Uterus (tissue), 2 donors: ENCODE measurements around the gene DCBLD1.

ENCODE experiments used
- POLR2A ChIP-seq, 2 donors: fragments of 450-650 bp; IDR thresholded peaks; one replicate each; pipeline ENCODE4 v1.6.1; 2016; ENCODE audit warnings: antibody characterized with exemption in 2 of 2, mild to moderate bottlenecking in 1 of 2, moderate library complexity in 1 of 2
- TF ChIP-seq, protein P1 (sequence below), 4 experiments: fragments of 200-600 bp in 2 of 4; fragments of 450-650 bp in 2 of 4; sonication (generic) in 2 of 4; IDR thresholded peaks; one replicate each; pipeline ENCODE4 v1.5.1; 2016 to 2019; ENCODE audit warnings: antibody characterized with exemption in 4 of 4, mild to moderate bottlenecking in 2 of 4, moderate library complexity in 1 of 4

- TF ChIP-seq POLR2A (IDR thresholded peaks at IDR 0.05), result no peak
- TF ChIP-seq, protein P1, sequence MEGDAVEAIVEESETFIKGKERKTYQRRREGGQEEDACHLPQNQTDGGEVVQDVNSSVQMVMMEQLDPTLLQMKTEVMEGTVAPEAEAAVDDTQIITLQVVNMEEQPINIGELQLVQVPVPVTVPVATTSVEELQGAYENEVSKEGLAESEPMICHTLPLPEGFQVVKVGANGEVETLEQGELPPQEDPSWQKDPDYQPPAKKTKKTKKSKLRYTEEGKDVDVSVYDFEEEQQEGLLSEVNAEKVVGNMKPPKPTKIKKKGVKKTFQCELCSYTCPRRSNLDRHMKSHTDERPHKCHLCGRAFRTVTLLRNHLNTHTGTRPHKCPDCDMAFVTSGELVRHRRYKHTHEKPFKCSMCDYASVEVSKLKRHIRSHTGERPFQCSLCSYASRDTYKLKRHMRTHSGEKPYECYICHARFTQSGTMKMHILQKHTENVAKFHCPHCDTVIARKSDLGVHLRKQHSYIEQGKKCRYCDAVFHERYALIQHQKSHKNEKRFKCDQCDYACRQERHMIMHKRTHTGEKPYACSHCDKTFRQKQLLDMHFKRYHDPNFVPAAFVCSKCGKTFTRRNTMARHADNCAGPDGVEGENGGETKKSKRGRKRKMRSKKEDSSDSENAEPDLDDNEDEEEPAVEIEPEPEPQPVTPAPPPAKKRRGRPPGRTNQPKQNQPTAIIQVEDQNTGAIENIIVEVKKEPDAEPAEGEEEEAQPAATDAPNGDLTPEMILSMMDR (IDR thresholded peaks at IDR 0.05), result no peak
Measured at GRCh38 chr6:117550078-117550600, 67.7 kb downstream of the DCBLD1 start.
